ENCODE measurements around the gene MYO15B. TPM values are rescaled to one million over a fixed set of nuclear protein-coding genes. Genes with fewer than 3 reads are reported as not detected.

Gene MYO15B
- total and polyA plus RNA-seq, 2 donors (not counting 1 experiment from before 2014, with no cell fraction given): 452 to 1,019 TPM

GRCh38 chr17:75570034-75570676, 17.4 kb upstream of the MYO15B start:
- peak overlapping the region; percentile 80 to 93 for H3K27ac ChIP-seq (ENCODE audit: low read length in 2 of 2)
- H3K9me3 ChIP-seq (ENCODE audit: control extremely low read depth in 1 of 3, control insufficient read depth in 2 of 3, insufficient read depth in 1 of 3, low read length in 2 of 3): no peaks in the 10 kb centered on the region
- H3K4me1 Mint-ChIP-seq: peaks cover 29% of the 10 kb centered on the region
- H3K4me2 ChIP-seq (replicated peaks; ENCODE audit: low read depth, low read length, poor library complexity, severe bottlenecking): peak overlapping the region; percentile 60
- H3K9ac ChIP-seq (ENCODE audit: low read length): no peak overlapping the region
- intact Hi-C loops (cut with micrococcal nuclease): no loop called here
- 98% methylated on average over 35 of the region's 35 CpGs for WGBS (ENCODE audit: insufficient coverage)
- DNase-seq (no peak), ATAC-seq (ENCODE audit: low read depth) (no peak)
- no peak overlapping the region for H3K4me3 Mint-ChIP-seq
- peak overlapping the region; percentile 68 for H2AFZ ChIP-seq (ENCODE audit: insufficient read depth, low read depth, low read length, poor library complexity, severe bottlenecking)
- TF ChIP-seq EZH2 (IDR thresholded peaks at IDR 0.05; ENCODE audit: borderline replicate concordance, insufficient read depth, low read depth, low read length, poor library complexity, severe bottlenecking) (no peak), CTCF (IDR thresholded peaks at IDR 0.05) (no peak)
- H3K27ac Mint-ChIP-seq: peak overlapping the region; percentile 96
- H3K9me3 Mint-ChIP-seq (ENCODE audit: insufficient read depth): no peaks in the 10 kb centered on the region
- H4K20me1 ChIP-seq (ENCODE audit: control insufficient read depth, insufficient read depth, low read length, poor library complexity, severe bottlenecking): no peaks in the 10 kb centered on the region
- ChIA-PET CTCF (interaction anchor here (1.2 kb wide), 1 partner anchor 18 kb away, joined by 3 read pairs; no protein-coding TSS in a partner anchor), POLR2A (interaction anchor here (0.7 kb wide), 1 partner anchor 184 kb away, joined by 12 read pairs; no protein-coding TSS in a partner anchor)
- no peaks in the 10 kb centered on the region for H3K27me3 Mint-ChIP-seq
- no peaks in the 10 kb centered on the region for H3K27me3 ChIP-seq (replicated peaks in 1 of 4; ENCODE audit: control extremely low read depth in 1 of 4, control insufficient read depth in 3 of 4, insufficient read depth in 4 of 4, low read length in 3 of 4)
- H3K36me3 ChIP-seq (replicated peaks in 1 of 2; ENCODE audit: control extremely low read depth in 1 of 2, control insufficient read depth in 1 of 2, extremely low read depth in 1 of 2, insufficient read depth in 2 of 2, low read length in 1 of 2): peaks cover 0 to 3% of the 10 kb centered on the region in 2 experiments
- no peak overlapping the region for H3K4me3 ChIP-seq (ENCODE audit: control extremely low read depth in 1 of 5, extremely low read depth in 1 of 5, insufficient read depth in 1 of 5, low read depth in 2 of 5, low read length in 4 of 5)
- peaks cover 25 to 33% of the 10 kb centered on the region in 2 donors for H3K4me1 ChIP-seq (ENCODE audit: control insufficient read depth in 2 of 2, insufficient read depth in 2 of 2, low read length in 2 of 2)
- no peaks in the 10 kb centered on the region for H3K79me2 ChIP-seq (ENCODE audit: control insufficient read depth, insufficient read depth, low read length)

GRCh38 chr17:75570772-75571171, 16.8 kb upstream of the MYO15B start:
- Mint-ChIP-seq H3K4me1 (peaks cover 28% of the 10 kb centered on the region), H3K9me3 (ENCODE audit: insufficient read depth) (no peaks in the 10 kb centered on the region), H3K4me3 (peak overlapping the region; percentile 71), H3K27me3 (no peaks in the 10 kb centered on the region), H3K27ac (peak overlapping the region; percentile 96)
- no peak overlapping the region for H3K4me3 ChIP-seq (ENCODE audit: control extremely low read depth in 1 of 5, extremely low read depth in 1 of 5, insufficient read depth in 1 of 5, low read depth in 2 of 5, low read length in 4 of 5)
- no peak for ATAC-seq (ENCODE audit: low read depth)
- peaks cover 0 to 3% of the 10 kb centered on the region in 2 experiments for H3K36me3 ChIP-seq (replicated peaks in 1 of 2; ENCODE audit: control extremely low read depth in 1 of 2, control insufficient read depth in 1 of 2, extremely low read depth in 1 of 2, insufficient read depth in 2 of 2, low read length in 1 of 2)
- no peaks in the 10 kb centered on the region for H3K79me2 ChIP-seq (ENCODE audit: control insufficient read depth, insufficient read depth, low read length)
- peaks cover 25 to 33% of the 10 kb centered on the region in 2 donors for H3K4me1 ChIP-seq (ENCODE audit: control insufficient read depth in 2 of 2, insufficient read depth in 2 of 2, low read length in 2 of 2)
- TF ChIP-seq EZH2 (IDR thresholded peaks at IDR 0.05; ENCODE audit: borderline replicate concordance, insufficient read depth, low read depth, low read length, poor library complexity, severe bottlenecking) (no peak), CTCF (IDR thresholded peaks at IDR 0.05) (no peak)
- CTCF ChIA-PET: interaction anchor here (0.9 to 1.5 kb wide), 10 partner anchors 10 to 177 kb away, joined by 3 to 9 read pairs (median 4); partner anchors contain the start of genes LLGL2, MYO15B and TSEN54
- peak overlapping the region; percentile 80 to 93 for H3K27ac ChIP-seq (ENCODE audit: low read length in 2 of 2)
- POLR2A ChIA-PET: interaction anchor here (0.7 to 1.0 kb wide), 4 partner anchors 18 to 183 kb away, joined by 3 to 12 read pairs (median 3); no protein-coding TSS in a partner anchor
- peak overlapping the region; percentile 60 for H3K4me2 ChIP-seq (replicated peaks; ENCODE audit: low read depth, low read length, poor library complexity, severe bottlenecking)
- no peak for DNase-seq
- intact Hi-C loops (cut with micrococcal nuclease): loop anchor here (1.0 kb wide), 3 partner anchors 19 to 54 kb away; partner anchors contain the start of genes LLGL2 and TSEN54
- peak overlapping the region; percentile 21 for H3K9ac ChIP-seq (ENCODE audit: low read length)
- no peaks in the 10 kb centered on the region for H3K9me3 ChIP-seq (ENCODE audit: control extremely low read depth in 1 of 3, control insufficient read depth in 2 of 3, insufficient read depth in 1 of 3, low read length in 2 of 3)
- no peaks in the 10 kb centered on the region for H4K20me1 ChIP-seq (ENCODE audit: control insufficient read depth, insufficient read depth, low read length, poor library complexity, severe bottlenecking)
- WGBS (ENCODE audit: insufficient coverage): 96% methylated on average over 11 of the region's 11 CpGs
- peak overlapping the region; percentile 68 for H2AFZ ChIP-seq (ENCODE audit: insufficient read depth, low read depth, low read length, poor library complexity, severe bottlenecking)
- no peaks in the 10 kb centered on the region for H3K27me3 ChIP-seq (replicated peaks in 1 of 4; ENCODE audit: control extremely low read depth in 1 of 4, control insufficient read depth in 3 of 4, insufficient read depth in 4 of 4, low read length in 3 of 4)
